HepG2 (cell line): ENCODE data around the gene SERPINF2. TPM values are rescaled to one million over a fixed set of nuclear protein-coding genes. Genes with fewer than 3 reads are reported as not detected.
A peak's percentile ranks its signal among the peaks of the same experiment; 100 is the strongest.

ENCODE experiments used
- ERF ChIP-seq: IDR thresholded peaks from 2 replicates; pipeline ENCODE4 v1.6.1; 2018; ENCODE audit warnings: missing biosample characterization, missing genetic modification reagents
- HNRNPL ChIP-seq: fragments of 200-400 bp; formaldehyde crosslinking; IDR thresholded peaks from 2 replicates; pipeline ENCODE4 v1.6.1; 2017; ENCODE audit warnings: mild to moderate bottlenecking, low read depth, low read length
- LCORL ChIP-seq, 2 experiments: fragments of 450-650 bp in 1 of 2; sonication (generic) in 1 of 2; formaldehyde crosslinking in 1 of 2; IDR thresholded peaks; 2 replicates each; pipeline versions ENCODE4 v1.5.0 to v1.6.1; 2017 to 2020; ENCODE audit warnings: antibody characterized with exemption in 1 of 2, missing genetic modification reagents in 1 of 2
- POLR2A ChIP-seq, 2 experiments: IDR thresholded peaks; 2 replicates each; pipeline ENCODE4 v1.6.1; 2011; ENCODE audit warnings: low read depth in 2 of 2, low read length in 2 of 2, mild to moderate bottlenecking in 1 of 2, moderate library complexity in 1 of 2; ENCODE audit not compliant: insufficient read depth in 1 of 2
- THYN1 ChIP-seq: sonication (generic); formaldehyde crosslinking; IDR thresholded peaks from 2 replicates; pipeline ENCODE4 v1.8.1; 2023; ENCODE audit warnings: low read depth, mild to moderate bottlenecking, moderate library complexity, missing genetic modification reagents, borderline replicate concordance
- WIZ ChIP-seq: sonication (generic); formaldehyde crosslinking; IDR thresholded peaks from 2 replicates; pipeline ENCODE4 v1.5.1; 2020; ENCODE audit warnings: mild to moderate bottlenecking, missing genetic modification reagents
- ZBTB42 ChIP-seq: sonication (generic); formaldehyde crosslinking; IDR thresholded peaks from 2 replicates; pipeline ENCODE4 v1.5.0; 2020; ENCODE audit warnings: mild to moderate bottlenecking, missing genetic modification reagents
- ZNF629 ChIP-seq: sonication (generic); formaldehyde crosslinking; conservative IDR thresholded peaks from 2 replicates; pipeline ENCODE4 v1.5.0; 2020; ENCODE audit warnings: missing genetic modification reagents
- ZNF749 ChIP-seq: sonication (generic); formaldehyde crosslinking; IDR thresholded peaks from 2 replicates; pipeline ENCODE4 v1.8.0; 2022; ENCODE audit warnings: mild to moderate bottlenecking, missing genetic modification reagents, moderate library complexity, borderline replicate concordance
- polyA plus RNA-seq, 8 experiments: library from polyadenylated mRNA; depleted of rRNA in 3 of 8; stranded (reverse) in 7 of 8; unstranded in 1 of 8; fragments of >200 nt; fragmentation: Illumina TruSeq in 4 of 8; extraction: Trizol in 4 of 8; gene quantifications; 2 replicates each; pipeline versions ENCODE4 v1.2.1 to v1.2.3, GENCODE V29; 2011 to 2016; ENCODE audit warnings: low read depth in 4 of 8, missing spikeins in 1 of 8, mixed read lengths in 1 of 8; ENCODE audit not compliant: insufficient read depth in 1 of 8
- total RNA-seq, 5 experiments: library from RNA; depleted of rRNA; stranded (reverse); fragments of >200 nt; fragmentation: Illumina TruSeq; extraction: Trizol; gene quantifications; 2 replicates each; pipeline ENCODE4 v1.2.3, GENCODE V29; 2016; ENCODE audit warnings: low read depth in 1 of 5
- TF ChIP-seq, protein P1 (sequence below): sonication (generic); formaldehyde crosslinking; IDR thresholded peaks from 2 replicates; pipeline ENCODE4 v1.4.0; 2020; ENCODE audit warnings: low read depth, mild to moderate bottlenecking, missing genetic modification reagents
- TF ChIP-seq, protein P2 (sequence below): sonication (generic); formaldehyde crosslinking; IDR thresholded peaks from 2 replicates; pipeline ENCODE4 v1.4.0; 2020; ENCODE audit warnings: mild to moderate bottlenecking, low read depth, missing genetic modification reagents
- TF ChIP-seq, protein P3 (sequence below), 2 experiments: fragments of 450-650 bp in 1 of 2; sonication (generic) in 1 of 2; formaldehyde crosslinking in 1 of 2; IDR thresholded peaks; 2 replicates each; pipeline versions ENCODE4 v1.6.1 to v1.8.0; 2016 to 2022; ENCODE audit warnings: antibody characterized with exemption in 1 of 2, mild to moderate bottlenecking in 1 of 2, missing genetic modification reagents in 1 of 2
- TF ChIP-seq, protein P4 (sequence below): sonication (generic); formaldehyde crosslinking; IDR thresholded peaks from 2 replicates; pipeline ENCODE4 v1.4.0; 2020; ENCODE audit warnings: missing genetic modification reagents
- TF ChIP-seq, protein P5 (sequence below): IDR thresholded peaks from 2 replicates; pipeline ENCODE4 v1.6.1; 2012; ENCODE audit warnings: inconsistent platforms

SERPINF2 gene
- total and polyA plus RNA-seq, 2 of the 13 experiments (the other 11 are each of a cell fraction or from before 2014, with no cell fraction given): 309 to 548 TPM

DNA sequence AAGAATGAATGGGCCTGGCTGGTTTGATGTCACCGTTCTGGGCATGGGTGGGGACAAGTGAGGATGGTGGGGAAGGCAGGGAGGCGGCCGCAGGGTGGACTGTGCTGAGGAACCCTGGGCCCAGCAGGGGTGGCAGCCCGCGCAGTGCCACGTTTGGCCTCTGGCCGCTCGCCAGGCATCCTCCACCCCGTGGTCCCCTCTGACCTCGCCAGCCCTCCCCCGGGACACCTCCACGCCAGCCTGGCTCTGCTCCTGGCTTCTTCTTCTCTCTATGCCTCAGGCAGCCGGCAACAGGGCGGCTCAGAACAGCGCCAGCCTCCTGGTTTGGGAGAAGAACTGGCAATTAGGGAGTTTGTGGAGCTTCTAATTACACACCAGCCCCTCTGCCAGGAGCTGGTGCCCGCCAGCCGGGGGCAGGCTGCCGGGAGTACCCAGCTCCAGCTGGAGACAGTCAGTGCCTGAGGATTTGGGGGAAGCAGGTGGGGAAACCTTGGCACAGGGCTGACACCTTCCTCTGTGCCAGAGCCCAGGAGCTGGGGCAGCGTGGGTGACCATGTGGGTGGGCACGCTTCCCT, 12.7 kb downstream of the SERPINF2 start (continued):
- TF ChIP-seq ZNF749 (CRISPR knock-in tag) (no peak), ZNF629 (no peak), ZBTB42 (no peak), ERF (CRISPR knock-in tag) (no peak), HNRNPL (peak; percentile 89), LCORL (IDR thresholded peaks at IDR 0.05) (no peak), LCORL (CRISPR knock-in tag; IDR thresholded peaks at IDR 0.05) (0 out of 2 replicates have a peak, but pooled peaks have one; percentile 12), POLR2A (IDR thresholded peaks at IDR 0.05; ENCODE audit: insufficient read depth in 1 of 2, low read depth in 2 of 2, low read length in 2 of 2) (peak; percentile 9 to 32; a peak in 3 of 4 replicates), WIZ (CRISPR knock-in tag) (no peak), THYN1 (no peak)
- TF ChIP-seq, protein P1, sequence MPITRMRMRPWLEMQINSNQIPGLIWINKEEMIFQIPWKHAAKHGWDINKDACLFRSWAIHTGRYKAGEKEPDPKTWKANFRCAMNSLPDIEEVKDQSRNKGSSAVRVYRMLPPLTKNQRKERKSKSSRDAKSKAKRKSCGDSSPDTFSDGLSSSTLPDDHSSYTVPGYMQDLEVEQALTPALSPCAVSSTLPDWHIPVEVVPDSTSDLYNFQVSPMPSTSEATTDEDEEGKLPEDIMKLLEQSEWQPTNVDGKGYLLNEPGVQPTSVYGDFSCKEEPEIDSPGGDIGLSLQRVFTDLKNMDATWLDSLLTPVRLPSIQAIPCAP (CRISPR knock-in tag): no peak
- TF ChIP-seq, protein P2, sequence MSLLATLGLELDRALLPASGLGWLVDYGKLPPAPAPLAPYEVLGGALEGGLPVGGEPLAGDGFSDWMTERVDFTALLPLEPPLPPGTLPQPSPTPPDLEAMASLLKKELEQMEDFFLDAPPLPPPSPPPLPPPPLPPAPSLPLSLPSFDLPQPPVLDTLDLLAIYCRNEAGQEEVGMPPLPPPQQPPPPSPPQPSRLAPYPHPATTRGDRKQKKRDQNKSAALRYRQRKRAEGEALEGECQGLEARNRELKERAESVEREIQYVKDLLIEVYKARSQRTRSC: no peak
- TF ChIP-seq, protein P3, sequence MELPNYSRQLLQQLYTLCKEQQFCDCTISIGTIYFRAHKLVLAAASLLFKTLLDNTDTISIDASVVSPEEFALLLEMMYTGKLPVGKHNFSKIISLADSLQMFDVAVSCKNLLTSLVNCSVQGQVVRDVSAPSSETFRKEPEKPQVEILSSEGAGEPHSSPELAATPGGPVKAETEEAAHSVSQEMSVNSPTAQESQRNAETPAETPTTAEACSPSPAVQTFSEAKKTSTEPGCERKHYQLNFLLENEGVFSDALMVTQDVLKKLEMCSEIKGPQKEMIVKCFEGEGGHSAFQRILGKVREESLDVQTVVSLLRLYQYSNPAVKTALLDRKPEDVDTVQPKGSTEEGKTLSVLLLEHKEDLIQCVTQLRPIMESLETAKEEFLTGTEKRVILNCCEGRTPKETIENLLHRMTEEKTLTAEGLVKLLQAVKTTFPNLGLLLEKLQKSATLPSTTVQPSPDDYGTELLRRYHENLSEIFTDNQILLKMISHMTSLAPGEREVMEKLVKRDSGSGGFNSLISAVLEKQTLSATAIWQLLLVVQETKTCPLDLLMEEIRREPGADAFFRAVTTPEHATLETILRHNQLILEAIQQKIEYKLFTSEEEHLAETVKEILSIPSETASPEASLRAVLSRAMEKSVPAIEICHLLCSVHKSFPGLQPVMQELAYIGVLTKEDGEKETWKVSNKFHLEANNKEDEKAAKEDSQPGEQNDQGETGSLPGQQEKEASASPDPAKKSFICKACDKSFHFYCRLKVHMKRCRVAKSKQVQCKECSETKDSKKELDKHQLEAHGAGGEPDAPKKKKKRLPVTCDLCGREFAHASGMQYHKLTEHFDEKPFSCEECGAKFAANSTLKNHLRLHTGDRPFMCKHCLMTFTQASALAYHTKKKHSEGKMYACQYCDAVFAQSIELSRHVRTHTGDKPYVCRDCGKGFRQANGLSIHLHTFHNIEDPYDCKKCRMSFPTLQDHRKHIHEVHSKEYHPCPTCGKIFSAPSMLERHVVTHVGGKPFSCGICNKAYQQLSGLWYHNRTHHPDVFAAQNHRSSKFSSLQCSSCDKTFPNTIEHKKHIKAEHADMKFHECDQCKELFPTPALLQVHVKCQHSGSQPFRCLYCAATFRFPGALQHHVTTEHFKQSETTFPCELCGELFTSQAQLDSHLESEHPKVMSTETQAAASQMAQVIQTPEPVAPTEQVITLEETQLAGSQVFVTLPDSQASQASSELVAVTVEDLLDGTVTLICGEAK (IDR thresholded peaks at IDR 0.05): no peak
- TF ChIP-seq, protein P3 (CRISPR knock-in tag; IDR thresholded peaks at IDR 0.05): no peak
- TF ChIP-seq, protein P4, sequence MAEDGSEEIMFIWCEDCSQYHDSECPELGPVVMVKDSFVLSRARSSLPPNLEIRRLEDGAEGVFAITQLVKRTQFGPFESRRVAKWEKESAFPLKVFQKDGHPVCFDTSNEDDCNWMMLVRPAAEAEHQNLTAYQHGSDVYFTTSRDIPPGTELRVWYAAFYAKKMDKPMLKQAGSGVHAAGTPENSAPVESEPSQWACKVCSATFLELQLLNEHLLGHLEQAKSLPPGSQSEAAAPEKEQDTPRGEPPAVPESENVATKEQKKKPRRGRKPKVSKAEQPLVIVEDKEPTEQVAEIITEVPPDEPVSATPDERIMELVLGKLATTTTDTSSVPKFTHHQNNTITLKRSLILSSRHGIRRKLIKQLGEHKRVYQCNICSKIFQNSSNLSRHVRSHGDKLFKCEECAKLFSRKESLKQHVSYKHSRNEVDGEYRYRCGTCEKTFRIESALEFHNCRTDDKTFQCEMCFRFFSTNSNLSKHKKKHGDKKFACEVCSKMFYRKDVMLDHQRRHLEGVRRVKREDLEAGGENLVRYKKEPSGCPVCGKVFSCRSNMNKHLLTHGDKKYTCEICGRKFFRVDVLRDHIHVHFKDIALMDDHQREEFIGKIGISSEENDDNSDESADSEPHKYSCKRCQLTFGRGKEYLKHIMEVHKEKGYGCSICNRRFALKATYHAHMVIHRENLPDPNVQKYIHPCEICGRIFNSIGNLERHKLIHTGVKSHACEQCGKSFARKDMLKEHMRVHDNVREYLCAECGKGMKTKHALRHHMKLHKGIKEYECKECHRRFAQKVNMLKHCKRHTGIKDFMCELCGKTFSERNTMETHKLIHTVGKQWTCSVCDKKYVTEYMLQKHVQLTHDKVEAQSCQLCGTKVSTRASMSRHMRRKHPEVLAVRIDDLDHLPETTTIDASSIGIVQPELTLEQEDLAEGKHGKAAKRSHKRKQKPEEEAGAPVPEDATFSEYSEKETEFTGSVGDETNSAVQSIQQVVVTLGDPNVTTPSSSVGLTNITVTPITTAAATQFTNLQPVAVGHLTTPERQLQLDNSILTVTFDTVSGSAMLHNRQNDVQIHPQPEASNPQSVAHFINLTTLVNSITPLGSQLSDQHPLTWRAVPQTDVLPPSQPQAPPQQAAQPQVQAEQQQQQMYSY (CRISPR knock-in tag): no peak
- TF ChIP-seq, protein P5, sequence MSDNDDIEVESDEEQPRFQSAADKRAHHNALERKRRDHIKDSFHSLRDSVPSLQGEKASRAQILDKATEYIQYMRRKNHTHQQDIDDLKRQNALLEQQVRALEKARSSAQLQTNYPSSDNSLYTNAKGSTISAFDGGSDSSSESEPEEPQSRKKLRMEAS: peak; percentile 11; the same call in 1 of the 2 replicates
